GM19351 (cell line): ENCODE data around the gene LIF.

Experiments
- ATAC-seq: cut with Tn5 transposase; IDR thresholded peaks from one replicate; pipeline ENCODE4 v1.9.1; 2021; ENCODE audit warnings: mild to moderate bottlenecking, moderate library complexity; ENCODE audit not compliant: unreplicated experiment

LIF gene

DNA sequence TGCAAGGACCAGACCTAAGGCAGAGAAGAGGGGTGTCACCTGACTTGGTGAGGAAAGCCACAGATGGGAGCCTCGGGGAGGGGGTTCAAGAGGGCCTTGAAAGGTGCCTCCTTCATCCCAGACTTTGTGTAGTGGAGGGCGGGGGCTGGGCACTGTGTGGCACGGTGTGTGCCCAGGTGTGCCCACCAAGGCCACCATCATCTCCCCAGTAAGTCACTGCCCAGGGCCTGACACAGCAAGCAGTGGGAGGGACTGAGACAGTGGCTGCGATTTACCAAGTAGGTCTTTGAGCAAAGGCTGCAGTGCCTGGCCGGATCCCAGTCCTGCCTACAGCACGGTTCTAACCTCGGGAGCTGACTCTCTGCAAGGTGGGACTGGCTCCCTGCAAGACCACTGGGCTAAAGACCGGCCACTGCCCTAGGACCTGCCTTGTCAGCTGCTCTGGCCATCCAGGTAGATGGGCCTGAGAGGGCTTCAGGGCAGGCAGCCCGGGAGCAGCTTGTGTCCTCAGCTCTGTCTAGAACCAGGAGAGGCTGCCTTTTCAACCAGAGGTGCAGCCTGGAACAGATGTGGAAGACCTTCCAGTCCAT lies 18.7 kb upstream of the LIF start:
- ATAC-seq = no peak

DNA sequence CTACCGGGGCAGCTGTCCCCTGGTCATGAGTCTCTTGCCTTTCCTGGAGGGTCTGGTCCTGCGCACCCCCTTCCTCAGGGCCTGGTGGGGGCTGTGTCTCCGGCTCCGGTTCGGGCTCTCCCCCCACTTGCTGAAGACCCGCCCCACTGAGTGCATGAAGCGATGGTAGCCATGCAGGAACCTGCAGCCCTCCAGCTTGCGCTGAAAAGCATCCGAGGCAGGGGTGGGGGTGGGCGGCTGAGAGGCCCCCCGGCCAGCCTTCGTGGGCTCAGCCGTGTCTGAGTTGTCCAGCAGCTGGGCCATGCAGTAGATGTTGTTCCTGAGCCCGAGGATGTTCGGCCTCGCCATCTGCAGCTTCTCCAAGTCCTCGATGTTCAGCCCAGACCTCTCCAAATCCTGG lies 17.3 kb upstream of the LIF start:
- ATAC-seq = no peak

DNA sequence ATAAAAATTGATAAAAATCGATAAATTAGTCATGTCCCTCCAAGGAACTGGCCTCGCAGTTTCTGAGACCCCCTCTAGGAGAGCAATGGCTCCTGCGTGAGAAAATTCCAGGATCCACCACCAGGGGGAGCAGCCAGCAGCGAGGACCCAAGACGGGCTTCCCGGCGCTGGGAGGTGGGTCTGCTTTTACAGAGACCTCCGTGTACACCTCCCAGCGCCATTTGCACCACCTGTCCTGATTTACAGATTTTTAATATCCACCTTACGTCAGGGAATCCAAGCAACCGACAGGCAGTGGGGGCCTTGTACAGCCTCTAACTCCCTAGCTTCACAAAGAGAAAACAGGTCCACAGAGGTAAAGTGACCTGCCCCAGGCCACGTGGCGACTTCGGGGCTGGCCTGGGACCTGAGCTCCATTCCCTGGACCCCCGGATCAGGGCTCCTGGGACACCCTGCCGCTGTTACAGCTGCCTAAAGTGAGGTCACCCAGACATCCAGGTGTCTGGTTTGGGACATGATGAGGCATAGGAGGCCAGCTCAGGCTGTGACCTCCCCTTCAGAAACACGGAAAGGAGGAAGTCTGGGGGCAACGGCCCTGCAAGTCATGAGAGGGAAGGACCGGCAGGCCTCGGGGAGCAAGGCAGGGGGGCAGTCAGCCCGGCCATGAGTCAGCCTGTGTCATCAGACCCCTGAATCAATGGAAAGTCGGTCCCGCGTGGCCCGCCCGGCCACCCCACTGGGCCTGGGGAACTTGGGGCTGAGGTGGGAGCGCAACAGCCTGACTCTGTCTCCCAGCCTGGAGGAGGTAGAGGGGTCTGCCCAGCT lies 16.6 kb upstream of the LIF start:
- ATAC-seq = no peak

DNA sequence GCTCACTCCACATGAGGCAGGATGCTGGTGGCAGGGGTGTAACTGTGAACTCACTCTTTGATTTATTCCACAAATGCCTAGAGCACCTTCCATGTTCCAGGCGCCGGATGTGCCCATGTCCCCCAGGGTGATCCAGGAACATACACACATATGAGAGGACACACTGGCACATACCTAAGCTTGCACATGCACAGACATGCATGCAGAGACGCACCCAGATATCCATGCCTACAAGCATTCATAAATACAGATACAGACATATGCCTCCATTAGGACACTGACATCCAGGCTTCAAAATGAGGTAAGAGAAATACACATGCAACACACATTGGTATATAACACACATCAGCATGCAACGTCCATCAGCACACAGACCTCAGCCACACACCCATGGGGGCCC lies 15.6 kb upstream of the LIF start:
- no peak for ATAC-seq

DNA sequence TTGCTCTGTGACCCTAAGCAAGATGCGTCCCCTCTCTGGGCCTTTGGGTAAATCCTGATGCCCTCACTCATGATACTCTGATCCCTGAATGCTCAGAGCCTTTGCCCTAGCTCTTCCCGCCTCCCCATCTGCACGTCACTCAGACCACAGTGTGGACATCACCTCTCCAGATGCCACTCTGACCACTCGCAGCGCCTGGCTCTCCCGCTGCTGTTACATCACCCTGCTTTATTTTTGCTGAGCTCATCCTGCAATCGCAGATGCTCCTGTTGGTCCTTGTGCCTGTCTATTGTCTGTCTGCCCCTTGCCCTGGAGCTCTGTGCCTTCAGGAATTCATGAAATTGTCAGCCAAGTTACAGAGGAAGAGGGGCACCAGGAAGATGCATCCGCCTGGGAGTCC lies 14.6 kb upstream of the LIF start:
- no peak for ATAC-seq

DNA sequence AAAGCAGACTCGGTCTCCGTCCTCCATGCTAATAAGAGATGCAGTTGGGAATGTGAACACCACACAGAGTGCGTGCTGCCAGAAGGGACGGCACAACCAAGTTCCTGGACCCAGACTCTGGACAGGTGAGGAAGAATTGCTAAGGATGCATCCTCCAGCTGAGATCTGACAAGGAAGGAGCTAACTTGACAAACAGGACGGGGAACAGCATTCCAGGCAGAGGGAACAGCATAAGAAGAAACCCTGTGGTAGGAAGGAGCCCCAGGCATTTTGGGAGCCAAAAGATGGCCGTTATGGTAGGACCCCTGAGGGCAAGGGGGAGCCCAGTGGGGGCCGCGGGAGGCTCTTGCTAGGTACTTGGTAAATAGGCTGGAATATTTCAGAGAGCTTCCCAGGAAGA lies 14.1 kb upstream of the LIF start:
- no peak for ATAC-seq

DNA sequence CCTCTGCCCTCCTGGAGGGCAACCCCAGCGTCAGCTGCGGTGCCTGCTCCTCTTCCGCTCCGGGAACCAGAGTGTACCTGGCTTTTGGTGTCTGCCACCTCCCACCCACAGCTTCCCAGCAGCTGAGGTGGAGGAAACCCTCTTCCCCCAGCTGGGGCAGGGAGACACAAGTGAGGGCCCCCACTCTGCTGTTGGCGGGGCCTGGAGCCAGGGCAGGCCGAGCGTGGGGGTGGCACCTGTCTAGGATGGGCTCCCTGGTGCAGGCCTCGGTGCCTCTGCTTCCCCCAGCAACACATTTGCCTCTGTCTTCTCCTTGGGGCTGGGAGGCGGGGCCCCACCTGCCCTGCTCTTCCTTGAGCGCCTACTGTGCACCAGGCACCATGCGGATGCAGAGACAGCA lies 13.7 kb upstream of the LIF start:
- ATAC-seq = no peak

DNA sequence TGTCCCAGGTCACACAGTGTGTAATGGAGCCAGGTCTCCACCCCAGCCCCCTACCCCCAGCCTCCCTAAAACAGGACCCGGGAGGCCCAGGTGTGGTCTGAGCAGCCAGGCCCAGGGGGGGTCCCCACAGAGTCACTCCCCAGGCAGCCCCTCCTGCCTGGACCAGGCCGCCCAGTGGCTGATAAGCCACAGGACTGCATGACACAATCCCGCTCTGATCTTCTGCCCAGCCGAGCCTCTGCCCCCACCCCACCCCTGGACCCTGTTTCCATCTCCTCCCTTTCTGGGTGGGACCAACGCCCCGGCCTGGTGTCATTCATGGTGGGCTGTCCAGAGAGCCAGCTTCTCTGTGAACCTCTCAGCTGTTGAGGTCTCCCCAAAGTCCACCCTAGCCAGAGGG lies 7.8 kb upstream of the LIF start:
- ATAC-seq = no peak

DNA sequence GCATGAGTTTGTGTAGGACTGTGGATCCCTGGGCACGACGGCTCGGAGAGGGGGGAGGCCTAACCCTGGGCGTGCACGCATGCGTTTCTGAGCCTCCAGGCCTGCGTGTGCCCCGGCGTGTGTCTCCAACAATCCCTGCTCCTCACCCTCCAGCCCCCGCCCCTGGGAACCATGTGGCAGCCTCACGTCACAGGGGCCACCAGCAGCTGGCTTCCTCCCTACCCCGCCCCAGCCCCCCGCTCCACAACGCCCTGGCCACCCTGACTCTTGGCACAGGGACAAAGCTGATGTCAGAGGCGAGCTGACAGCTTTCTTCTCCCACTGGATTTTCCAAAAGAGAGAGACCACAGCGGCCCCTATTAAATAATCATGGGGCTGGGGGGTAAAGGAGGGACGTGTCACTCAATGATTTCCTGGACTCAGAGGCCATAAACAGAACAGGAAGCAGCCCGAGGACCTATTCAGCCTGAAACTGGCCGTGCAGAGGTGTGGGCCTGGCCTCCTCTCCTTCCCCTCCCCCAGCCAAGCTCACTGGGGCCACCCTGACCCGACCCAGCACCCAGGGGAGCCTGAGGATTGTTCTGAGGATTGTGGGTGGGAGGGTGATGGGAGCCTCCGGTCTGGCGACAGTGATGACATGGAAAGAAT lies 6.8 kb upstream of the LIF start:
- no peak for ATAC-seq

DNA sequence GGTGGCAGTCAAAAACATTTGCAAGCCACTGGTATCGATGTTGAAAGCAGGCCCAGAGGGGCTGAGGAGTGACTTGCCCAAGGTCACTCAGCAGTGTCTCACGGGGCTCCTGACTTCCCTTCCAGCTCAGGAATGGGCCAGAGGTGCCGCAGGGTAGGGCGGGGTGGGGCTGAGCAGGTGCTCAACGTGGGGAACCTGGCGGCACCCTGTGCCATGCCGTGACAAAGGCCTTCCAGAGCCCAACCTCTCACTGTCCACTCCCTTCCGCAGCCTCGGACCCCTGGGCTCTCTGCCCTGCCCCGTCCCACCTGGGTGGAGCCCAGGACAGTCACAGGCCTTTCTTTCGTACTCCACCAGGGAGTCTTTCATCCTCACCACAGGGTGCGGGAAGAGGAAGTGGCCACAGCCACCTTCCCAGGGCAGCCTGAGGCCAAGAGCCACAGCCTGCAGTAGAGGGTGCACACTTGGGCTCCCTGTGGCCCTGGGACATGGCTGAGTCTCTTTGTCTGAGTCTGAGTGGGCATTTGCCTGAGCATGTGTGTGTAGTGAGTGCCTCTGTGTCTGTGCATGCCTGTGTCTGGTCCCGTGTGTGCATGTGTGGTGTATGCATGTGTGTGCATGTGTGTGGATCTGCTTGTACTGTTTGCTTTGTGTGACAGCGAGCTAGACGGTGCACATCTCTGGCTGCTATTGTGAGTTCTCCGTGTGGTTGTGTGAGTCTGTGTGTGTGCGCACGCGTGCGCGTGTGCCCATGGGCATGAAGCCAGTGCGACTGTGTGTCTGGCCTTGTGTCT lies 6.0 kb upstream of the LIF start:
- ATAC-seq = no peak

DNA sequence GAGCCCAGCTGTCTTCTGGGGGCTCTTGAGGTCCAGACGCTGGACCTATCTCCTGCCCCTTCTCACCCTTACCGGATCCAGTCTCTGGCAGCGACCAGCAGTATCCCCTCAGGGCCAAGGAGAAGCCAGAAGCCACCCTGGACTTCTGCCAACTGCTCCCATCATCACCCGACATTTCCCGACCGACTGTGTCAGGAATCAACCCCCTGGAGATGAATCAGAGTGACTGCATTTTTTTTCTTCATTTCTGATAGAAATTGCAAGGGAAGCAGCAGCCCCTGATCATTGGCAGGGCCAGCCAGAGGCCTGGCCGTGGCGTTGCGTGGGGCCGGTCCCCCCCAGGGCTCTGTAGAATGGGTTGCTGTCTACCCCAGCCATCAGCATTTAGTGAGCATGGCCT lies 5.2 kb upstream of the LIF start:
- ATAC-seq = no peak

DNA sequence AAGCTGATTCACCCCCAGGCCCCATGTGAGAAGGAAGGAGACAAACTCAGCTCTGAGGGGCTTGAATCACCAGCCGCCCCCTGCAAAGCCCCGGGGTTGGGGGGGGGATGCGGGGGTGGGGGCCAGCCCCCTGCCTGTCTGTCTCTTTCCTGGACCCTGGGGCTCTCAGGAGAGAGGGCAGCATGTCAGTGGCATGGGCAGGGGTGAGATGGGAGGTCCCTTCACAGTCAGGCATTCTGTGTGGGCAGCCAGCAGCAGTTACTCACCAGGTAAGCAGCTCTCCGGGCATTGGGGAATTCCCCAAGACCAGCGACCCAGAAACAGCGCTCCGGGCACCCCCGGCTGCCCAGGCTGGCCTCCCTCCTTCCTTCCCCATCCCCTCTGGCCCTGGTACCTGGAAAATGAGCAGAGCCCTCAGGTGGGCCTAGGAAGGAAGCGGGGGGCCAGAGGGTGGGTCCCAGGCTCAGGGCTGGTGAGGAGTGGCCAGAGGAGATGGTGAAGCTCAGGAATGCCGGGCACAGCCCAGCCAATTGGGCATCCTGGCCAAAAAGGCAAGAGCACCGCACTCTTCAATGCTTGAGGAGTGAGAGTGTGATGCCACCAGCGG lies 4.2 kb upstream of the LIF start:
- ATAC-seq = no peak

DNA sequence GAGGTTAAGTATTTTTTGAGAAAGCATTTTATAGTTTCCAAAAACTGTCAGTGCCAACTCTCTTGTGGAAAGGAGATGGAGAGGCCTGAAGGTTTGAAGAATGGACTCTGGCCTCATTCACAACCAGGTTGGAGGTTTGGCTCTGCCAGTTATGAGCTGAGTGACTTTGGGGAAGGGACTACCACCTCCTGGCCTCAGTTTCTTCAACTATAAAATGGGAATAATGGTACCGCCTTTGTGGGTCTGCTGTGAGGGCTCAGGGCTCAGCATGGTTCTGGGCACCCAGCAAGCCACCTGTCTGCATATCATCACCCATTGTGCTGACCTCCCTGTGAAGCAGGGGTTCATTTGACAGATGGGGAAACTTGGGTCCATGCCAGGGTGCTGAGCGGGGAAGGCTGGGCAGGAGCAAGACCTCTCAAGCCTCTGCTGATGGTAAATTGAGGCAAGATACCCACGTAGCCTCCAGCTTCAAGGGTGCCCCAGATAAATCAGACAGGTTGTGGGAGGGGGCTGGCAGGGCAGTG lies 3.5 kb upstream of the LIF start:
- no peak for ATAC-seq

DNA sequence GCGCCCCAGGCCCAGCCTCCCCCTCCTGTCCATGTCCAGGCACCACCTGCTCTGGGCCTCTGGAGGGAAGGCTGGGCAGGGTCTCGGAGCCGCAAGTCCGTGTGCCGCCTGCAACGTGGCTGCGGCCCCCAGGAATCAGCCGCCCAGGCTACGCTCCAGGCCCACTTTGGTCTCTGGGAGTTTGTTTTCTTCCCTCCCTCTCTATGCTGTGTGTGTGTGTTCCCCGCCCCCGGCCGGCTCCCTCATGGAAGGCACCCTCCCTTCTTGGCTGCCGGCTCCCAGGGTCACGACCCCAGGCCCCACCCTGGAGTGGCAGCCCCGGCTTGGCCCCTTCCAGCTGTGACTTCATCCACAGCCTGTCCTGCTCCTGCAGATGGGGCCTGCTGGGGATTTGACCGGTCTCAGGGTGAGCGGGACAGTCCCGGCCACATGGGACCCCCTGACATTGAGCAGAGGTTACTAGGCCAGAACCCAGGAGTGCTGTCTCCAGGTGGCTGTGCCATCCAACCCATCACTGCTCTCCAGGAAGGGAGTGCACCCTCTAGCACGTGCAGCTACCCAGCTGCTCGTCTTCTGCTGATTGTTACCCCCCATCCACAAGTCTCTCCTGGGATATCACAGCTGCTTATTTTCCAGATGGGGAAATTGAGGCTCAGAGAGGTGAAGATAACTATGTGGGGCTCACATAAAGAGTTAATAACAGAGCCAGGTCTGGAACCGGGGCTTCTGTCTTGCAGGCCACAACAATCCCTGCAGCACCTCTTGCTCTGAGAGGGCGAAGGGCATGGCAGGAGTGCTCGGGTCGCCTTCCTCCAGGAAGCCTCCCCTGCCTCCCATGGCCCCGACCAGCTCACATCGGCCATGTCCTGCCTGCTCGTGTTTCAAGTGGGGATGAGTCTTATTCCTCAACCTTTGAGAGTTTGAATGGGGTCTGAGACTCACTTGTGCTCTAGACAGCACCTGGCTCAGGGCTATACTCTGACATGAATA lies 2.8 kb upstream of the LIF start:
- no peak for ATAC-seq

DNA sequence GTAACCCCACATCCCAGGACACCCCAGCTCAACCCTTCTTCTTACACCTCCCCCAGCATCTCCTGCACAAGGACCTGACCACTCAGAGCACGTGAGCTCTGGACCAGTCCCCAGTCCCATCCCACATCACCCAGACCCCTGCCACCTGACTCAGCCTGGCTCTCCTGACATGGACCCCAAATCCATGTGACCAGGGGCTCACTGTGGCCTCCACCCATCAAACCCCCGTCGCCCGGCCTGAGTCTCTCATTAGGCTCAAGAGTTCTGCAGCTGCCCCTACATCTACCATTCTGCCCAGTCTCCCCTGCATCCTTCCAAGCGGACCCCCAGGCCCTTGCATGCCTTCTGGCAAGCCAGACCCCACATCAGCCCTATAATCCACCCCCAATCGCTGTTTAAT lies 1.9 kb upstream of the LIF start:
- ATAC-seq = no peak

DNA sequence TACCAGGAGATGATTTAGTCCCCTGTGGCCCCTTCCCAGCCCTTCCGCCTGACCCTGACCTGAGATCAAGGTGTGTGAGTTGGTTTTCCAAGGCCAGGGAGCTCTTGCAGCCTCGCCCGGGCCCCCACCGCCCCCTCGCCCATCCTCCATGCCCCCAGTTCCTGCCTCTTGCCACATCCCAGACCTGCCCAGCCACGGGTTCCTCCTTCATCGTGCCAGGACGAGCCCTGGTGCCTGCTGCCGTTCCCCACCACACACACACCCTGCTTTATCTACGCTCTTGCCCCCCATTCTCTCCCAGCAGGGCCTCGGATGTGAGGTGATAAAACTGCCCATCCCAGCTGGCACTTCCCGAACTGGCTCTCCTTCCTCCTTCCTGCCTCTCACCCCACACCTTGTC lies 1.4 kb upstream of the LIF start:
- no peak for ATAC-seq

DNA sequence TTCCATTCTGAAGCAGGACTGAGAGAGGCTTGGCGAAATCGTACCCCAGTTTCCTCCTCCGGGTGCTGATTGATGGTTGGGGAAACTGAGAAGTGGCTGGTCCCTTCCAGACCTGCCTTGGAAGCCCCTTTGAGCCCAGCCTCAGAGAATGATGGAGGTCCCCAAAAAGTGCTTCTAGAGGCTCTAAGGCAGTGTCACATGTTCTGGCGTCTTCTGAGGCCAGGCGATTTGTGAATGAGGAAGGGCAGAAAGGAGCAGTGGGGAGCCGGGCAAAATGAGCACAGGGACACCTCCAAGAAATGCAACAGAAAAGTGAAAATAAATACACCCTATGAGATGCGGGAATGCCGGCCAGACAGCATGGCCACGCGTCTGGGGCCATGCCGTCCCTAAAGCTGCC lies 1.0 kb upstream of the LIF start:
- no peak for ATAC-seq

DNA sequence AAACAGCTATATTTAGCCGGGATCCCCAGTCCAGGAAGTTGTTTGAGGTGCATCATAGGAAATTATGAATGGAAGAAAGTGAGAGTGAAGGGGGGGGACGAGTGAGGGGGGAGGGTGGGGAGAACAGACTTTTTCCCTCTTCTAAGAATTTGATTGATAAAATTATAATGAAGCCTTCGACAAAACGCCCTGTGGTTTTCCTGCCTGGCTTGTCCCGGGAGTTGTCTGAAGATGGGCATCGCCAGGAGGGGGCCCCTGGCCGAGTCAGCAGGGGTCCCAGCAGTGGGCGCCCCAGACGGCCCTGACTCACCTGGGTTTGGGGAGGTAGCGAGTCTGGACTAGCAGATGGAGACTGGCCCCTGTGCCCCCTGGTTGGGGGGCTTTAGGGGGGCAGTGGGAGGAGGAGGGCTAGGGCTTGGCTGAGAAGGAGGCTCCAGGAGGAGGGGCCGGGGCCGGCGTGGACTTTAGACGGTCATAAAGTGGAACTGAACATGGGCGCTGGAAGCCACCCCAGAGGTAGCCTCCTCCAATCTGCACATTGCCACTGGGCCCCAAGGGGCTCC lies 336 bp upstream of the LIF start:
- no peak for ATAC-seq

DNA sequence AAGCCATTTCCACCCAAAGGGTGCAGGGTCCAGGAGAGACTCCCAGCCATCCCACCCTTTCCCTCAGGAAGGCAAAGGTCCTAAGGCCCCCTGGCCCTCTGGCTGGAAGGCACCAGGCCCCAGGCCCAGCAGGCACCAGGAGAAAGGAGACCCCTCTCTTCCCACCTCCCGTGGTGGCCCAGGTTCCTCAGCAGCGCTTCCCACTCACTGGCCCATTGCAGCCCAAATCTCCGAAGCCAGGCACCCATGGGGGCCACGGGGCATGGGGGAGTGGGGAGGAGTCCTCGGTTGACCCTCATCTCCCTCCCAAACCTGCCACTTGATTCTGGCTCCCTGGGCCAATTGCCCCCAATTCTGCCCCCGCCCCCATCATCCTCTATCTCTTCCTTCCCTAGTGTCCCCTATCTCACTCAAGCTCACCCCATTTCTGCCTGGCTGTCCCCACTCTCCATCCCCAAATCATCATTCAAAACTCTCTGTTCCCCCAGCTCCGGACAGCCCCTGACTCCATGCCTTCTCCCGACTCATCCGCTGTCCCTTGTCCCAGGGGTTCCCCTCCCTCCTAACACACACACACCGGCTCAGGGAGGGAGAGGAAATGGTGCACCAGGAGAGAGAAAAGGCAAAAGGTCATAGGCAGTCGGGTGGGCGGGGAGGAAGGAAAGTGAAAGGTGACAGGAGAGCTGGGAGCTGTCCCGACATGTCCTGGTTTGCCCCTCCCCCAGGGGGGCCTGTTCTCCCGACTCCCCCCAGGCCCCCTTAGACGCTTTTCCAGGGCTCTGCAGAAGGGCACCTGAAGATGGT lies 1.2 kb downstream of the LIF start:
- ATAC-seq = no peak
